Keratinocyte (primary cell): ENCODE results near the gene MFF. TPM values are rescaled to one million over a fixed set of nuclear protein-coding genes. Genes with fewer than 3 reads are reported as not detected.

Experiments
- DNase-seq: peaks from one replicate; pipeline ENCODE4 v3.0.0-alpha.2; 2011; ENCODE audit warnings: low read depth, missing footprints, low spot score
- FAIRE-seq: peaks from 2 replicates; lab custom pipeline; 2011; peaks lifted over from hg19 to GRCh38; lab: Jason Lieb, UNC
- H2AFZ ChIP-seq: 2 replicates; pipeline ENCODE4 v1.6.0; 2012; ENCODE audit warnings: low read length, control low read depth, inconsistent platforms; ENCODE audit not compliant: control insufficient read depth
- H3K27ac ChIP-seq: 2 replicates; pipeline ENCODE4 v1.5.1; 2011; ENCODE audit warnings: low read length; ENCODE audit not compliant: control insufficient read depth, insufficient read depth
- H3K27me3 ChIP-seq: 3 replicates; pipeline ENCODE4 v1.6.0; 2011; ENCODE audit warnings: low read length; ENCODE audit not compliant: control insufficient read depth, insufficient read depth; ENCODE audit errors: extremely low read depth
- H3K36me3 ChIP-seq, 2 experiments: 2 replicates in 1 of 2; 3 replicates in 1 of 2; pipeline ENCODE4 v1.5.1; 2011; ENCODE audit warnings: low read length in 2 of 2, mild to moderate bottlenecking in 1 of 2; ENCODE audit not compliant: control insufficient read depth in 2 of 2, insufficient read depth in 2 of 2; ENCODE audit errors: extremely low read depth in 1 of 2
- H3K4me1 ChIP-seq: 3 replicates; pipeline ENCODE4 v1.5.1; 2011; ENCODE audit warnings: low read length; ENCODE audit not compliant: control insufficient read depth, insufficient read depth; ENCODE audit errors: extremely low read depth
- H3K4me2 ChIP-seq: 3 replicates; pipeline ENCODE4 v1.6.0; 2011; ENCODE audit warnings: low read depth, low read length; ENCODE audit not compliant: control insufficient read depth, insufficient read depth; ENCODE audit errors: extremely low read depth
- H3K4me3 ChIP-seq, 3 experiments: fragments of 200-600 bp in 1 of 3; sonication (generic) in 1 of 3; 2 replicates in 2 of 3; 3 replicates in 1 of 3; pipeline ENCODE4 v1.5.1; 2011 to 2016; ENCODE audit warnings: low read length in 3 of 3, mild to moderate bottlenecking in 3 of 3, control low read depth in 2 of 3, inconsistent platforms in 1 of 3, low read depth in 1 of 3, mixed read lengths in 1 of 3, mixed run types in 1 of 3, moderate library complexity in 1 of 3; ENCODE audit not compliant: control insufficient read depth in 2 of 3, insufficient read depth in 2 of 3; ENCODE audit errors: extremely low read depth in 1 of 3
- H3K79me2 ChIP-seq: 2 replicates; pipeline ENCODE4 v1.6.0; 2012; ENCODE audit warnings: low read length; ENCODE audit not compliant: control insufficient read depth, insufficient read depth
- H3K9ac ChIP-seq: 3 replicates; pipeline ENCODE4 v1.6.0; 2011; ENCODE audit warnings: low read length; ENCODE audit not compliant: control insufficient read depth, insufficient read depth; ENCODE audit errors: extremely low read depth
- H3K9me1 ChIP-seq: 3 replicates; pipeline ENCODE4 v1.6.0; 2011; ENCODE audit warnings: low read length; ENCODE audit not compliant: control insufficient read depth, insufficient read depth; ENCODE audit errors: extremely low read depth
- H3K9me3 ChIP-seq: 2 replicates; pipeline ENCODE4 v1.5.1; 2012; ENCODE audit warnings: low read depth, low read length; ENCODE audit not compliant: control insufficient read depth
- H4K20me1 ChIP-seq: 3 replicates; pipeline ENCODE4 v1.6.0; 2011; ENCODE audit warnings: low read length; ENCODE audit not compliant: control insufficient read depth, insufficient read depth; ENCODE audit errors: extremely low read depth
- CTCF ChIP-seq, 3 experiments: IDR thresholded peaks in 1 of 3; conservative IDR thresholded peaks in 1 of 3; optimal IDR thresholded peaks in 1 of 3; 2 replicates in 2 of 3; 3 replicates in 1 of 3; pipeline versions ENCODE3 to v1.5.1; 2011; ENCODE audit warnings: low read length in 3 of 3, mild to moderate bottlenecking in 3 of 3, moderate library complexity in 2 of 3, control low read depth in 1 of 3, inconsistent platforms in 1 of 3; ENCODE audit not compliant: insufficient read depth in 2 of 3; ENCODE audit errors: extremely low read depth in 1 of 3
- EZH2 ChIP-seq: IDR thresholded peaks from one replicate; pipeline ENCODE4 v1.6.1; 2012; ENCODE audit warnings: inconsistent platforms, mild to moderate bottlenecking, low read length, moderate library complexity
- dilution Hi-C: fragments of 300-500 bp; cut with MboI; formaldehyde crosslinking; loops from one replicate; pipeline ENCODE4 v1.7.0; 2020; ENCODE audit warnings: low sequenced_read_pairs; ENCODE audit not compliant: extremely low pct_ligation_motif_present
- polyA plus RNA-seq, 5 experiments: library from polyadenylated mRNA; depleted of rRNA in 3 of 5; stranded (reverse) in 3 of 5; stranded (forward) in 1 of 5; unstranded in 1 of 5; fragments of >200 nt; gene quantifications; 1 replicate in 1 of 5; 2 replicates in 3 of 5; 3 replicates in 1 of 5; pipeline versions ENCODE4 v1.2.1 to v1.2.3, GENCODE V29; 2011 to 2012; ENCODE audit warnings: missing spikeins in 2 of 5, low read depth in 1 of 5, low replicate concordance in 1 of 5

The MFF gene
- polyA plus RNA-seq, 1 donor (not counting 4 experiments of a cell fraction or from before 2014, with no cell fraction given), result 72.5 TPM

- Histone ChIP-seq H2AFZ (no peak overlapping the region), H3K9ac (no peak overlapping the region), H3K9me1 (no peaks in the 10 kb centered on the region), H3K4me1 (no peaks in the 10 kb centered on the region), H3K27ac (no peak overlapping the region), H3K27me3 (no peaks in the 10 kb centered on the region), H3K4me3 (no peak overlapping the region), H3K79me2 (no peaks in the 10 kb centered on the region), H3K36me3 (no peaks in the 10 kb centered on the region), H3K4me2 (no peak overlapping the region), H4K20me1 (no peaks in the 10 kb centered on the region), H3K9me3 (no peaks in the 10 kb centered on the region)
- DNase-seq (no peak), FAIRE-seq (no peak)
- dilution Hi-C loops, result no loop called here
- TF ChIP-seq CTCF (optimal IDR thresholded peaks at IDR 0.05 in 1 of 3, IDR thresholded peaks at IDR 0.05 in 1 of 3, conservative IDR thresholded peaks at IDR 0.05 in 1 of 3; ENCODE audit: extremely low read depth in 1 of 3, insufficient read depth in 2 of 3, low read length in 3 of 3) (no peak), EZH2 (no peak)
Measured at GRCh38 chr2:227295806-227296205, 29.2 kb upstream of the MFF start.

GRCh38 chr2:227296671-227297405 is 28.2 kb upstream of the MFF start:
- no peaks in the 10 kb centered on the region for H3K27me3 ChIP-seq
- FAIRE-seq, result no peak

More at GRCh38 chr2:227296671-227297405, 28.2 kb upstream of the MFF start:
- TF ChIP-seq CTCF (optimal IDR thresholded peaks at IDR 0.05 in 1 of 3, IDR thresholded peaks at IDR 0.05 in 1 of 3, conservative IDR thresholded peaks at IDR 0.05 in 1 of 3; ENCODE audit: extremely low read depth in 1 of 3, insufficient read depth in 2 of 3, low read length in 3 of 3) (no peak), EZH2 (no peak)
- H3K9me3 ChIP-seq, result no peaks in the 10 kb centered on the region
- H3K9me1 ChIP-seq, result no peaks in the 10 kb centered on the region
- H3K4me3 ChIP-seq, result no peak overlapping the region
- H3K4me1 ChIP-seq, result no peaks in the 10 kb centered on the region
- H3K4me2 ChIP-seq, result no peak overlapping the region
- H3K27ac ChIP-seq, result no peak overlapping the region
- no peak for DNase-seq
- H4K20me1 ChIP-seq, result no peaks in the 10 kb centered on the region
- H3K79me2 ChIP-seq, result no peaks in the 10 kb centered on the region
- H2AFZ ChIP-seq, result no peak overlapping the region
- H3K36me3 ChIP-seq, result no peaks in the 10 kb centered on the region
- H3K9ac ChIP-seq, result no peak overlapping the region
- dilution Hi-C loops, result no loop called here
